ENCODE measurements around the gene NDUFV2. TPM values are rescaled to one million over a fixed set of nuclear protein-coding genes. Genes with fewer than 3 reads are reported as not detected.

NDUFV2 gene
- polyA plus RNA-seq, 1 experiment = 207 TPM

DNA sequence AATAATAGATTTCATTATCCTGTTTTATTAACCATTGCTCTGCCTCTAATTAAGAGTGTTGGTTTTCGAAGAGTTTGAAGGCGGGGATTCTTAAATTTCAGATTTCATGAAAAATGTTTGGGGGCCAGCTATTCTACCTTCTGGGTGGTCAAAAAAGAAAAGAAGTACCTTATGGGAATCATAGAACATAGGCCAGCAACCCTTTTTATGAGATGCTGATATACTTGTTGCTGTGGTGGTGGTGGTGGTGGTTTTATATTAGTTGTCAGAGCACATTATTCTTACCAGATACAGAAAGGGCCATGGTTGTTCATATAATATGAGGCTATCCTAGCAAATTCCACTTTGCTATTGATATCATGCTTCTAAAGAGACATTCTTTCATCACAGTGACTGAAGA lies 38.5 kb downstream of the NDUFV2 start:
- ChIA-PET CTCF (interaction anchor here (1.0 kb wide), 1 partner anchor 67 kb away, joined by 3 read pairs; no protein-coding TSS in a partner anchor), POLR2A (interaction anchor here (0.6 kb wide), 1 partner anchor 341 kb away, joined by 5 read pairs; no protein-coding TSS in a partner anchor)
- no peak for DNase-seq (ENCODE audit: low read depth, low spot score)
- Histone ChIP-seq H3K4me3 (ENCODE audit: low read depth, low read length) (no peak overlapping the region), H3K27ac (ENCODE audit: low read depth, low read length) (no peak overlapping the region), H3K27me3 (ENCODE audit: control insufficient read depth, insufficient read depth, low read length) (no peaks in the 10 kb centered on the region), H3K9me3 (ENCODE audit: control insufficient read depth, insufficient read depth, low read length) (no peaks in the 10 kb centered on the region)
- no peak for TF ChIP-seq CTCF (IDR thresholded peaks at IDR 0.05; ENCODE audit: low read depth, low read length)

- Histone ChIP-seq H3K9me3 (ENCODE audit: control insufficient read depth, insufficient read depth, low read length) (no peaks in the 10 kb centered on the region), H3K27me3 (ENCODE audit: control insufficient read depth, insufficient read depth, low read length) (no peaks in the 10 kb centered on the region), H3K27ac (ENCODE audit: low read depth, low read length) (no peak overlapping the region), H3K4me3 (ENCODE audit: low read depth, low read length) (no peak overlapping the region)
- POLR2A ChIA-PET = interaction anchor here (0.6 kb wide), 1 partner anchor 38 kb away, joined by 5 read pairs; no protein-coding TSS in a partner anchor
- DNase-seq (ENCODE audit: low read depth, low spot score) = no peak
- no peak for TF ChIP-seq CTCF (IDR thresholded peaks at IDR 0.05; ENCODE audit: low read depth, low read length)
- CTCF ChIA-PET = no interaction called here
Measured at GRCh38 chr18:9146224-9146623, 43.7 kb downstream of the NDUFV2 start.

GRCh38 chr18:9147440-9148202 lies 45.1 kb downstream of the NDUFV2 start:
- Histone ChIP-seq H3K9me3 (ENCODE audit: control insufficient read depth, insufficient read depth, low read length) (no peaks in the 10 kb centered on the region), H3K27ac (ENCODE audit: low read depth, low read length) (no peak overlapping the region), H3K27me3 (ENCODE audit: control insufficient read depth, insufficient read depth, low read length) (no peaks in the 10 kb centered on the region), H3K4me3 (ENCODE audit: low read depth, low read length) (no peak overlapping the region)
- no peak for DNase-seq (ENCODE audit: low read depth, low spot score)
- ChIA-PET CTCF (interaction anchor here (0.6 to 2.0 kb wide), 2 partner anchors 74 to 140 kb away, joined by 4 to 7 read pairs; no protein-coding TSS in a partner anchor), POLR2A (no interaction called here)
- TF ChIP-seq CTCF (IDR thresholded peaks at IDR 0.05; ENCODE audit: low read depth, low read length) = peak; percentile 84

DNA sequence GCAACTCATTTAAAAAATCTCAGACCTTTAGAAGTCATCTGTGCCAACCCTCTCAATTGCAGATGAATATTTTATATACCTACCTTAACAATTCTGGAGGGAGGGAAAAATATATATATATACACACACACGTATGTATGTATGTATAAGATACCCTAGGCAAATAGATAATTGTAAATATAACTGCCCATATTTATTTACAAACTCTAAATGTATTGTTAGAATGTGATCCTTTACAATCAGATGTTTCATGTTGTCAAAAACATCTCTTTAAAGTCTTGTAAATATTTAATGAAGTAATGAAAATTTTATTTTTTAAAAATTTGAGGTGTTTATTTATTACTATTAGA lies 45.7 kb downstream of the NDUFV2 start:
- DNase-seq (ENCODE audit: low read depth, low spot score) = no peak
- Histone ChIP-seq H3K9me3 (ENCODE audit: control insufficient read depth, insufficient read depth, low read length) (no peaks in the 10 kb centered on the region), H3K27me3 (ENCODE audit: control insufficient read depth, insufficient read depth, low read length) (no peaks in the 10 kb centered on the region), H3K4me3 (ENCODE audit: low read depth, low read length) (no peak overlapping the region), H3K27ac (ENCODE audit: low read depth, low read length) (no peak overlapping the region)
- ChIA-PET CTCF (interaction anchor here (2.0 kb wide), 1 partner anchor 74 kb away, joined by 7 read pairs; no protein-coding TSS in a partner anchor), POLR2A (no interaction called here)
- TF ChIP-seq CTCF (IDR thresholded peaks at IDR 0.05; ENCODE audit: low read depth, low read length) = no peak

- no peaks in the 10 kb centered on the region for H3K9me3 ChIP-seq (ENCODE audit: control insufficient read depth, insufficient read depth, low read length)
- H3K4me3 ChIP-seq (ENCODE audit: low read depth, low read length) = no peak overlapping the region
- no peak overlapping the region for H3K27ac ChIP-seq (ENCODE audit: low read depth, low read length)
- CTCF ChIA-PET = interaction anchor here (1.0 to 1.2 kb wide), 3 partner anchors 11 to 367 kb away, joined by 3 to 6 read pairs (median 5); no protein-coding TSS in a partner anchor
- no peaks in the 10 kb centered on the region for H3K27me3 ChIP-seq (ENCODE audit: control insufficient read depth, insufficient read depth, low read length)
- POLR2A ChIA-PET = no interaction called here
- no peak for DNase-seq (ENCODE audit: low read depth, low spot score)
- TF ChIP-seq CTCF (IDR thresholded peaks at IDR 0.05; ENCODE audit: low read depth, low read length) = no peak
Measured at GRCh38 chr18:9150121-9150520, 47.6 kb downstream of the NDUFV2 start.

All from AG04450 (cell line).